GM19324 (cell line): ENCODE data around the gene GH2.

Source experiments
- ATAC-seq: cut with Tn5 transposase; IDR thresholded peaks from one replicate; pipeline ENCODE4 v1.9.1; 2021; ENCODE audit warnings: mild to moderate bottlenecking, moderate library complexity; ENCODE audit not compliant: unreplicated experiment, low FRiP score

Gene GH2

GRCh38 chr17:63842540-63843386, 39.0 kb downstream of the GH2 start, which contains the start of gene SMARCD2:
SMARCD2 (minus strand) TSS chr17:63842685; CDS start chr17:63842674, 11 bp downstream.
- peak; percentile 82 for ATAC-seq

- ATAC-seq, result no peak
Measured at GRCh38 chr17:63842173-63842539, 39.6 kb downstream of the GH2 start.

- ATAC-seq, result no peak
Measured at GRCh38 chr17:63841350-63842172, 40.2 kb downstream of the GH2 start.

- ATAC-seq, result no peak
Measured at GRCh38 chr17:63840591-63841349, 41.0 kb downstream of the GH2 start.

GRCh38 chr17:63838631-63839171, 43.0 kb downstream of the GH2 start:
- ATAC-seq, result no peak

GRCh38 chr17:63837962-63838600, 43.7 kb downstream of the GH2 start:
- no peak for ATAC-seq

GRCh38 chr17:63837480-63837879, 44.3 kb downstream of the GH2 start:
- no peak for ATAC-seq

GRCh38 chr17:63836811-63837210, 44.9 kb downstream of the GH2 start:
- no peak for ATAC-seq

- no peak for ATAC-seq
Measured at GRCh38 chr17:63835167-63835720, 46.5 kb downstream of the GH2 start.

- no peak for ATAC-seq
Measured at GRCh38 chr17:63834431-63835166, 47.1 kb downstream of the GH2 start.

GRCh38 chr17:63833741-63834373, 47.9 kb downstream of the GH2 start:
- no peak for ATAC-seq

GRCh38 chr17:63833026-63833740, 48.6 kb downstream of the GH2 start:
- ATAC-seq, result no peak

GRCh38 chr17:63832455-63832854, 49.3 kb downstream of the GH2 start:
- no peak for ATAC-seq

- no peak for ATAC-seq
Measured at GRCh38 chr17:63832014-63832413, 49.7 kb downstream of the GH2 start.

GRCh38 chr17:63831505-63831904, 50.2 kb downstream of the GH2 start:
- ATAC-seq, result no peak

GRCh38 chr17:63830904-63831491, 50.7 kb downstream of the GH2 start:
- ATAC-seq, result no peak

- ATAC-seq, result no peak
Measured at GRCh38 chr17:63830278-63830677, 51.5 kb downstream of the GH2 start.
